ENCODE data around the gene FAM83C. TPM values are rescaled to one million over a fixed set of nuclear protein-coding genes. Genes with fewer than 3 reads are reported as not detected.
"Not testable (repeated sequence)": the region's sequence is repeated elsewhere in the genome, so short reads cannot be mapped to it uniquely, and the experiment has no call there.

FAM83C gene
- total RNA-seq, 4 donors from 2014 or later = not detected

DNA sequence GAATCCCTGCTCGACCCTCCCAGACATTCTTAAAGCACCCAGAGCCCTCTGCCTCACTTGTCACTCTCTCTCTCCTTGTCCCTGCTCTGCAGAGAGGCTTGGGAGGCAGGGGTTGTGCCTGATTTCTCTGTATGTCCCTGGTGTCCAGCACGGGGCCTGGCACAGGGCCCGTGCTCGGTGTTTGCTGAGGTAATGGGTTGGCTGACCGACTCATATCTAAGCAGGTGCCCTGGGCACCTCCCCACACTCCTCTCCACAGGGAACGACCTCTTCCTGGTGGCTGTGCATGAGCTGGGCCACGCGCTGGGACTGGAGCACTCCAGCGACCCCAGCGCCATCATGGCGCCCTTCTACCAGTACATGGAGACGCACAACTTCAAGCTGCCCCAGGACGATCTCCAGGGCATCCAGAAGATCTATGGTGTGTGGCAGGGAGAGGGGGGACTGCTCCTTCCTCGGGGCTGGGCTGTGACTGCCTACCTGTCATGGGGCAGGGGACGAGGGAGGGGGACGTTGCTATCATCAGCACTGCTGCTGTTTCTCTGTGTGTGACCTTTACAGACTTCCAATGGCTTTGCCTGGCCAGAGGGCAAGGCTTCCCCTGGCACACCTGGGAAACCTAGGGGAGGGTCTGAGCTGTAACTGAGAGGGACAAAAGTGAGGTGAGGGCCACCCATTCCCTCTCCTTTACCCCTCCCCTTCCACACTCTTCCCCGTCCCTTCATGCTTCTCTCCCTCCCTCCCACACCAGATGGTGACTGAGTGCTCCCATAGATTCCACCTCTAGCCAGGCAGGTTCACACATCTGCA is 28.5 kb downstream of the FAM83C start:
- no peak for DNase-seq (ENCODE audit: extremely low spot score)
- Histone ChIP-seq H3K4me3 (peak overlapping the region in 2 of 4 donors; percentile 4 to 7), H3K27me3 (no peaks in the 10 kb centered on the region), H3K36me3 (peaks cover 0 to 53% (median 28%) of the 10 kb centered on the region in 4 donors), H3K9me3 (no peaks in the 10 kb centered on the region), H3K4me1 (peaks cover 11 to 39% (median 22%) of the 10 kb centered on the region in 4 donors), H3K27ac (replicated peaks in 1 of 4) (peak overlapping the region; percentile 77 to 85 (median 82))
- TF ChIP-seq POLR2A (IDR thresholded peaks at IDR 0.05; ENCODE audit: low read depth) = no peak
- TF ChIP-seq, protein P1, sequence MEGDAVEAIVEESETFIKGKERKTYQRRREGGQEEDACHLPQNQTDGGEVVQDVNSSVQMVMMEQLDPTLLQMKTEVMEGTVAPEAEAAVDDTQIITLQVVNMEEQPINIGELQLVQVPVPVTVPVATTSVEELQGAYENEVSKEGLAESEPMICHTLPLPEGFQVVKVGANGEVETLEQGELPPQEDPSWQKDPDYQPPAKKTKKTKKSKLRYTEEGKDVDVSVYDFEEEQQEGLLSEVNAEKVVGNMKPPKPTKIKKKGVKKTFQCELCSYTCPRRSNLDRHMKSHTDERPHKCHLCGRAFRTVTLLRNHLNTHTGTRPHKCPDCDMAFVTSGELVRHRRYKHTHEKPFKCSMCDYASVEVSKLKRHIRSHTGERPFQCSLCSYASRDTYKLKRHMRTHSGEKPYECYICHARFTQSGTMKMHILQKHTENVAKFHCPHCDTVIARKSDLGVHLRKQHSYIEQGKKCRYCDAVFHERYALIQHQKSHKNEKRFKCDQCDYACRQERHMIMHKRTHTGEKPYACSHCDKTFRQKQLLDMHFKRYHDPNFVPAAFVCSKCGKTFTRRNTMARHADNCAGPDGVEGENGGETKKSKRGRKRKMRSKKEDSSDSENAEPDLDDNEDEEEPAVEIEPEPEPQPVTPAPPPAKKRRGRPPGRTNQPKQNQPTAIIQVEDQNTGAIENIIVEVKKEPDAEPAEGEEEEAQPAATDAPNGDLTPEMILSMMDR (IDR thresholded peaks at IDR 0.05) = no peak
- TF ChIP-seq EP300 (IDR thresholded peaks at IDR 0.05) = no peak
- TF ChIP-seq POLR2AphosphoS5 (IDR thresholded peaks at IDR 0.05) = no peak
- 64% methylated on average over 15 of the region's 17 CpGs for WGBS
- intact Hi-C loops (cut with DNase I) = no loop called here

DNA sequence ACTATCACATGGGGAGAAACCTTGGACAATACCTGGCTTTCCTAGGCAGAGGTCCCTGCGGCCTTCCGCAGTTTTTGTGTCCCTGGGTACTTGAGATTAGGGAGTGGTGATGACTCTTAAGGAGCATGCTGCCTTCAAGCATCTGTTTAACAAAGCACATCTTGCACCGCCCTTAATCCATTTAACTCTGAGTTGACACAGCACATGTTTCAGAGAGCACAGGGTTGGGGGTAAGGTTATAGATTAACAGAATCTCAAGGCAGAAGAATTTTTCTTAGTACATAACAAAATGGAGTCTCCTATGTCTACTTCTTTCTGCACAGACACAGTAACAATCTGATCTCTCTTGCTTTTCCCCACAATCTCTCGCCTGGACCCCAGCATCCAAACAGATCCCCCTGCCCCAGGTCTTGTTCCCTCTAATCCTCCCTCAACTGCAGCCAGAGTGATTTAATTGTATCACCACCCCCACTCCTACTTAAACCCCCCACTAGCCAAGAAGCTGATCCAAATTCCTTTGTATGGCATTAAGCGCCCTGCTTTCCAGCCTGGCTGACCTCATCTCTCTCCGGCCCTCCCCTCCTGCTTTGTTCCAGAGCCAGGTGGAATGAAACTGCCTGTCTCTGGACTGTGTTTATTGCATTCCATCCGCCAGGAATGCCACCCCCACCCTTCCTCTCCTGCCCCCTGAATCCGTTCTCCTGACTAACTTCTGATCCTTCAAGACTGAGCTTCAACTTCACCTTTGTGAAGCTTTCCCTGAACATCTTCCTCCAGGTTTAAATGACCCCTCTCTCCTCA is 29.3 kb downstream of the FAM83C start:
- H3K4me1 ChIP-seq = peaks cover 11 to 46% (median 23%) of the 10 kb centered on the region in 4 donors
- DNase-seq (ENCODE audit: extremely low spot score); intact Hi-C loops (cut with DNase I); H3K27me3 ChIP-seq; H3K9me3 ChIP-seq: not testable (repeated sequence)
- H3K36me3 ChIP-seq = peaks cover 0 to 46% (median 23%) of the 10 kb centered on the region in 4 donors
- TF ChIP-seq, protein P1 (IDR thresholded peaks at IDR 0.05) = peak in 1 of 3 experiments; percentile 13
- peak; percentile 31 to 70 for TF ChIP-seq POLR2AphosphoS5 (IDR thresholded peaks at IDR 0.05)
- H3K27ac ChIP-seq (replicated peaks in 1 of 4) = peak overlapping the region; percentile 77 to 85 (median 82)
- WGBS = 35% methylated on average over 5 of the region's 8 CpGs
- H3K4me3 ChIP-seq = peak overlapping the region in 2 of 4 donors; percentile 4 to 7

DNA sequence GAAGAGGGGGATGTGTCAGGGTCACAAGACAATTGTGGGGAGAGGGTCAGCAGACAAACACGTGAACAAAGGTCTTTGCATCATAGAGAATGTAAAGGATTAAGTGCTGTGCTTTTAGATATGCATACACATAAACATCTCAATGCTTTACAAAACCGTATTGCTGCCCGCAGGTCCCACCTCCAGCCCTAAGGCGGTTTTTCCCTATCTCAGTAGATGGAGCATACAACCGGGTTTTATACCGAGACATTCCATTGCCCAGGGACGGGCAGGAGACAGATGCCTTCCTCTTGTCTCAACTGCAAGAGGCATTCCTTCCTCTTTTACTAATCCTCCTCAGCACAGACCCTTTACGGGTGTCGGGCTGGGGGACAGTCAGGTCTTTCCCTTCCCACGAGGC is 29.9 kb downstream of the FAM83C start:
- H3K9me3 ChIP-seq; H3K4me3 ChIP-seq; DNase-seq (ENCODE audit: extremely low spot score); intact Hi-C loops (cut with DNase I); H3K27me3 ChIP-seq: not testable (repeated sequence)
- 70% methylated on average over 6 of the region's 10 CpGs for WGBS
- Histone ChIP-seq H3K36me3 (peaks cover 0 to 40% (median 18%) of the 10 kb centered on the region in 4 donors), H3K4me1 (peaks cover 15 to 52% (median 29%) of the 10 kb centered on the region in 4 donors), H3K27ac (replicated peaks in 1 of 4) (peak overlapping the region in 1 of 4 donors; percentile 23)

DNA sequence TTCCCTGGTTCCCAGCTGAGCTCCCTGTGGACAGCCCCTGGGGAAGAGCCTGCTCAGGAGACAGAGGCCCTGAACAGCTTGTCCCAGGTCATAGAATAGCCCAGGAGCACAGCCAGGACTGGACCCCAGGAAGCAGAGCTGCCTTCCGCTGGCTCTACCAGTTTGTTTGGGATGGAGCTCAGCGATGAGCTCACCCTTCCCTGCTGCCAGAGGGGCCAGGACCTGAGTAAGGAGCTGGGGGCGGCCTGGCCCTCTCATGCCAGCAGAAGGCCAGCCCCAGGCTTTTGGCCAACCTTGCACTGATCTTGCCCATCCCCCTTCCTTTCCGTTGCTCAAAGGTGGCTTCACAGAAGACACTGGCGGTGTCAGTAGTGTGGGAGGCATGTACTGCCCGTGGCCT is 31.8 kb downstream of the FAM83C start:
- Histone ChIP-seq H3K27me3 (no peaks in the 10 kb centered on the region), H3K4me1 (peaks cover 21 to 55% (median 30%) of the 10 kb centered on the region in 4 donors), H3K4me3 (no peak overlapping the region), H3K9me3 (no peaks in the 10 kb centered on the region), H3K27ac (replicated peaks in 1 of 4) (no peak overlapping the region), H3K36me3 (peaks cover 0 to 34% (median 8%) of the 10 kb centered on the region in 4 donors)
- TF ChIP-seq EP300 (IDR thresholded peaks at IDR 0.05) = no peak
- no peak for TF ChIP-seq POLR2A (IDR thresholded peaks at IDR 0.05; ENCODE audit: low read depth)
- no peak for TF ChIP-seq POLR2AphosphoS5 (IDR thresholded peaks at IDR 0.05)
- TF ChIP-seq, protein P1 (IDR thresholded peaks at IDR 0.05) = no peak
- no peak for DNase-seq (ENCODE audit: extremely low spot score)
- intact Hi-C loops (cut with DNase I) = no loop called here
- 100% methylated on average over 1 of the region's 6 CpGs for WGBS
